Right atrium auricular region (tissue), 2 donors: ENCODE measurements around the gene RAD51B. TPM values are rescaled to one million over a fixed set of nuclear protein-coding genes. Genes with fewer than 3 reads are reported as not detected.

ENCODE experiments used
- DNase-seq: peaks from one replicate; pipeline ENCODE4 v3.0.0-alpha.2; 2019; ENCODE audit warnings: low spot score
- H3K27ac ChIP-seq, 2 donors: fragments of 200-600 bp; sonication (generic); 1 replicate in 1 of 2; 2 replicates in 1 of 2; pipeline ENCODE4 v1.5.1; 2016 to 2019
- H3K27me3 ChIP-seq, 2 donors: fragments of 200-600 bp; sonication (generic); one replicate each; pipeline versions ENCODE4 v1.5.1 to v1.6.0; 2017 to 2019
- H3K36me3 ChIP-seq: fragments of 200-600 bp; sonication (generic); one replicate; pipeline ENCODE4 v1.5.1; 2016
- H3K4me1 ChIP-seq, 2 donors: fragments of 200-600 bp; sonication (generic); one replicate each; pipeline versions ENCODE4 v1.5.1 to v1.6.0; 2017 to 2019
- H3K4me3 ChIP-seq, 2 donors: fragments of 200-600 bp; sonication (generic); 1 replicate in 1 of 2; 2 replicates in 1 of 2; pipeline ENCODE4 v1.5.1; 2017 to 2019; ENCODE audit warnings: mild to moderate bottlenecking in 1 of 2, moderate library complexity in 1 of 2
- H3K9me3 ChIP-seq, 2 donors: fragments of 200-600 bp; sonication (generic); one replicate each; pipeline ENCODE4 v1.5.1; 2019
- total RNA-seq, 2 donors: library from RNA; depleted of rRNA; stranded (reverse); fragments of >200 nt; gene quantifications; one replicate each; pipeline ENCODE4 v1.1.0, GENCODE V29; 2016
- TF ChIP-seq, protein P1 (sequence below), 2 donors: fragments of 200-600 bp; sonication (generic); IDR thresholded peaks; one replicate each; pipeline ENCODE4 v1.5.1; 2019; ENCODE audit warnings: antibody characterized with exemption in 2 of 2

The RAD51B gene
- total RNA-seq, 2 donors from 2014 or later = 1.2 to 1.5 TPM

DNA sequence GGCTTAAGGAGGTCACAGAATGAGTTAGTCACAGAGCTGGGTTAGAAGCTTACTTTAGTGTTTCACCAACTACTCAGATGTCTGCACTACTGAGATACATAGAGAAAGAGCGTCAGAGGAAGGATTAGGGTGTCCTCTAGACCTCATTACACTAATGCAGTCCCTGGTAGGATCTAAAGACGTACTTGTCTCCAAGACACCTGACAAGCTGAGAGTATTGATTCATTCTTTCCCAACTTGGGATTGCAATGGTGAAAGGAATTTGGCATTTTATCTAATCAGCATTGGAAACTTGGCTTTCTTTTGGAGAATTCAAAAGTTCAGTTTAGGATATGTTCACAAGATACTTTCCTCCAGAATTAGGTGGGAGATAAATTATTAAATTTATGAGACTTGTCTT is 571.2 kb downstream of the RAD51B start:
- Histone ChIP-seq H3K9me3 (no peaks in the 10 kb centered on the region), H3K4me1 (peaks cover 0 to 55% of the 10 kb centered on the region in 2 donors), H3K36me3 (no peaks in the 10 kb centered on the region), H3K27ac (peak overlapping the region; percentile 6 to 74), H3K27me3 (no peaks in the 10 kb centered on the region), H3K4me3 (no peak overlapping the region)
- TF ChIP-seq, protein P1, sequence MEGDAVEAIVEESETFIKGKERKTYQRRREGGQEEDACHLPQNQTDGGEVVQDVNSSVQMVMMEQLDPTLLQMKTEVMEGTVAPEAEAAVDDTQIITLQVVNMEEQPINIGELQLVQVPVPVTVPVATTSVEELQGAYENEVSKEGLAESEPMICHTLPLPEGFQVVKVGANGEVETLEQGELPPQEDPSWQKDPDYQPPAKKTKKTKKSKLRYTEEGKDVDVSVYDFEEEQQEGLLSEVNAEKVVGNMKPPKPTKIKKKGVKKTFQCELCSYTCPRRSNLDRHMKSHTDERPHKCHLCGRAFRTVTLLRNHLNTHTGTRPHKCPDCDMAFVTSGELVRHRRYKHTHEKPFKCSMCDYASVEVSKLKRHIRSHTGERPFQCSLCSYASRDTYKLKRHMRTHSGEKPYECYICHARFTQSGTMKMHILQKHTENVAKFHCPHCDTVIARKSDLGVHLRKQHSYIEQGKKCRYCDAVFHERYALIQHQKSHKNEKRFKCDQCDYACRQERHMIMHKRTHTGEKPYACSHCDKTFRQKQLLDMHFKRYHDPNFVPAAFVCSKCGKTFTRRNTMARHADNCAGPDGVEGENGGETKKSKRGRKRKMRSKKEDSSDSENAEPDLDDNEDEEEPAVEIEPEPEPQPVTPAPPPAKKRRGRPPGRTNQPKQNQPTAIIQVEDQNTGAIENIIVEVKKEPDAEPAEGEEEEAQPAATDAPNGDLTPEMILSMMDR (IDR thresholded peaks at IDR 0.05) = no peak
- DNase-seq = no peak

DNA sequence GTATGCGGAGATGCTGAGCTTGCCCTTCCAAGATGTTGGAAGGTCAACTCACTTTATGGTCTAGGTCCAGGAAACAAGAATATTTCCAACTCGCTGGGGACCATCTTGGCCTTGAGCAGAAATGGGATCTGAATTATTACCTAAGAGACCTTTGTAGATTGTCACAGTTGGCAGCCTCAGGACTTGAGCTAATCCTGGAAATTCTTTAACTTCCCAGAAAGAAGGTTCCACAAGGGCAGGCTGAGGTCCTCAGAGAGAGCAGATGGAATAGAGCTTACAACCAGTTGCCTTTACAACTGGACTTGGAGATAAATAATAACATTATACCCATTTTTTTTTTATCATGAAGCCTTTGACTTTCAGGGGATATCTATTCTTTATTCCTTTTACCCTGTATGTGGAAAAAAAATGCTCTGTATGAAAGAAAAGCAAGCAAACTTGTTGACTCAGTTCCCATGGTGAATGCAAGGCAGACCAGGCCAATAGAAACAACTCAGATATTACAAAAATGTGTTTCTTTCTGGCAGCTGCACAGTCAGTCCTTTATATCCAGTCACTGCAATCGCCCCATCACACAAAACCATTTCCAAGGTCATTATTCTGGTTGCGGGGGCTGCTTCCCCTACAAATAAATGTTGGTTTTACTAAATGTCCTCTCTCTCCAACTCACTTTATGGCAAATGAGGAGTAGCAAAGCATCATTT is 571.9 kb downstream of the RAD51B start:
- Histone ChIP-seq H3K4me3 (no peak overlapping the region), H3K4me1 (peaks cover 0 to 50% of the 10 kb centered on the region in 2 donors), H3K9me3 (no peaks in the 10 kb centered on the region), H3K36me3 (no peaks in the 10 kb centered on the region), H3K27ac (peak overlapping the region; percentile 67 to 74), H3K27me3 (no peaks in the 10 kb centered on the region)
- peak; percentile 70 for DNase-seq
- TF ChIP-seq, protein P1 (IDR thresholded peaks at IDR 0.05) = no peak

- no peaks in the 10 kb centered on the region for H3K36me3 ChIP-seq
- TF ChIP-seq, protein P1 (IDR thresholded peaks at IDR 0.05) = no peak
- H3K4me3 ChIP-seq = no peak overlapping the region
- H3K27me3 ChIP-seq = no peaks in the 10 kb centered on the region
- H3K9me3 ChIP-seq = no peaks in the 10 kb centered on the region
- peak; percentile 79 for DNase-seq
- peak overlapping the region; percentile 67 to 74 for H3K27ac ChIP-seq
- peaks cover 0 to 47% of the 10 kb centered on the region in 2 donors for H3K4me1 ChIP-seq
These were observed 573.0 kb downstream of the RAD51B start for GRCh38 chr14:68392393-68393141.

DNA sequence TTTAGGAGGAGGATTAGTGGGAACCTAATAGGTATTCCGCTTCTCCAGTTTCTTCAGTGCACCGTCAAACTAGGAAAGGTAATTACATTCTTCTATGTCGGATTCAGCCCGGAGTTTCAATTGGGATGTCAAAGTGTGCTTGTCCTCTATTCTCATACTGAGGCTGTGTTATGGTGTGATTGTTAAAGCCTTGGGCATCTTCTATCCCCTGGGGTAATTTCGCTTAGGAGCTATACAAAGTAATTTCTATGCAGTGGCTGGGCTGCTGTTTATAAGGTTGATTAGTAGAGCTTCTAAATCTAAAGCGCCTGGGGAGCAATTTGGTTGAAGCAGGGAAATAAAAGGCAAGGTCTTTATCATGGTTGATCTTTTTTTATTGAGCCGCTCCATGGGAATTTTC is 573.7 kb downstream of the RAD51B start:
- TF ChIP-seq, protein P1 (IDR thresholded peaks at IDR 0.05) = no peak
- Histone ChIP-seq H3K27ac (peak overlapping the region; percentile 17 to 74), H3K36me3 (no peaks in the 10 kb centered on the region), H3K27me3 (no peaks in the 10 kb centered on the region), H3K9me3 (no peaks in the 10 kb centered on the region), H3K4me1 (peaks cover 0 to 52% of the 10 kb centered on the region in 2 donors), H3K4me3 (no peak overlapping the region)
- no peak for DNase-seq

GRCh38 chr14:68394118-68394763 is 574.7 kb downstream of the RAD51B start:
- H3K36me3 ChIP-seq = no peaks in the 10 kb centered on the region
- H3K9me3 ChIP-seq = no peaks in the 10 kb centered on the region
- no peak overlapping the region for H3K4me3 ChIP-seq
- peaks cover 0 to 53% of the 10 kb centered on the region in 2 donors for H3K4me1 ChIP-seq
- TF ChIP-seq, protein P1 (IDR thresholded peaks at IDR 0.05) = no peak
- no peaks in the 10 kb centered on the region for H3K27me3 ChIP-seq
- DNase-seq = no peak
- H3K27ac ChIP-seq = peak overlapping the region; percentile 60 to 74
